Smooth muscle cell of the coronary artery (primary cell): ENCODE results near the gene MSH5. TPM values are rescaled to one million over a fixed set of nuclear protein-coding genes. Genes with fewer than 3 reads are reported as not detected.

Experiments used
- total RNA-seq: library from RNA; depleted of rRNA; stranded (reverse); fragments of >200 nt; gene quantifications from 2 replicates; pipeline ENCODE4 v1.2.3, GENCODE V29; 2014; ENCODE audit warnings: low replicate concordance

The MSH5 gene
- total RNA-seq: 2.5 and 4.0 TPM in 2 replicates

GRCh38 chr6:31739639-31740396 lies at the start of gene MSH5:
TSS of gene MSH5 (plus strand) at chr6:31740005. CDS start at chr6:31740467, 462 bp downstream.

DNA sequence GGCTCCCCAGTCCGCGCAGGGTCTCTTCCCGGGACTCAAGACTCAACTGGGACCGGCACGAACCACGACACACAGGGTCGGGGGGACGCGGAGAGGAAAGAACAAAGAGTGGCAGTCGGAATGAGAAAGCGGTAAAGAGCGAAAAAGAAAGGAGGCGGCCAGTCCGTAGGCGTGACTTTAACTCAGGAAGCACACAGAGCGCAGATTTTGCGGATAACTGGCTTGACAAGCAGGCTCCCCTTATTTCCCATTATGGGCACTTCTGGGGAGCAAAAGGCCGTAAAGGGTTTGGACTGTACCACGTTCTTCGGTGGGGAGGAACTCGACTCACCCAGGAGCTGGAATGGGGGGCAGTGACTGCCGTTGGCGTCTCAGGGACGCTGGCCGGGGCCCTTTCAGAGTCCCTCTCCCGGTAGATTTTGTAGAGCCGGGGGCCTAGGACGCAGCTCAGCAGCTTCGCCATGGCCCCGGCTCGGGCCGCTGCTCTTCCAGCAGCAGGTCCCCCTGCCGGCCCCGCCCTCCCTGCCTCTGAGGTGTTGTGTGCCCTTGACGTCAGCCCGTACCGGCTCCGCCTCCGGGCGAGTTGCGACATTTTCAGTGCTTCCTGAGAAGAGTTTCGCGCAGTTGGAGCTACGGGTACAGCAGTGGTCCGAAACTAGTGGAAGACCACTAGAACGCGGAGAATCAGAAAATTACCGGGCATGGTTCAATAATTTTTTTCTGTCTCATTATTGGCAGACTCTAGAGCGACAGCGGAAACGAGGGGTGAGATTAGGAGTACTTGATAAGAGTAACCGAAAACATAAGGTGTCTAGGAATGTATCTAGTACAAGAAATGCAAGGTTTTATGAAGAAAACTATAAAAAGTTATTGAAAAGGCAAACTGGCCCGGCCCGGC lies 36.7 kb upstream of the MSH5 start, which contains the start of gene ABHD16A:
Gene ABHD16A, minus strand, starts transcription at position 506 of the 898 bp plus-strand sequence. Its CDS starts 43 bp downstream, at position 463.

GRCh38 chr6:31706599-31706998 lies 33.2 kb upstream of the MSH5 start, which contains the start of gene LY6G6F:
TSS of gene LY6G6F (plus strand) at chr6:31706866. CDS start at chr6:31706907, 41 bp downstream.

GRCh38 chr6:31715022-31715958 lies 24.5 kb upstream of the MSH5 start, which contains the start of gene LY6G6D:
TSS of gene LY6G6D (plus strand) at chr6:31715348. CDS start at chr6:31715356, 8 bp downstream.

GRCh38 chr6:31721351-31722020 lies 18.3 kb upstream of the MSH5 start, which contains the start of gene LY6G6C:
TSS of gene LY6G6C (minus strand) at chr6:31721746. CDS start at chr6:31721679, 67 bp downstream.

DNA sequence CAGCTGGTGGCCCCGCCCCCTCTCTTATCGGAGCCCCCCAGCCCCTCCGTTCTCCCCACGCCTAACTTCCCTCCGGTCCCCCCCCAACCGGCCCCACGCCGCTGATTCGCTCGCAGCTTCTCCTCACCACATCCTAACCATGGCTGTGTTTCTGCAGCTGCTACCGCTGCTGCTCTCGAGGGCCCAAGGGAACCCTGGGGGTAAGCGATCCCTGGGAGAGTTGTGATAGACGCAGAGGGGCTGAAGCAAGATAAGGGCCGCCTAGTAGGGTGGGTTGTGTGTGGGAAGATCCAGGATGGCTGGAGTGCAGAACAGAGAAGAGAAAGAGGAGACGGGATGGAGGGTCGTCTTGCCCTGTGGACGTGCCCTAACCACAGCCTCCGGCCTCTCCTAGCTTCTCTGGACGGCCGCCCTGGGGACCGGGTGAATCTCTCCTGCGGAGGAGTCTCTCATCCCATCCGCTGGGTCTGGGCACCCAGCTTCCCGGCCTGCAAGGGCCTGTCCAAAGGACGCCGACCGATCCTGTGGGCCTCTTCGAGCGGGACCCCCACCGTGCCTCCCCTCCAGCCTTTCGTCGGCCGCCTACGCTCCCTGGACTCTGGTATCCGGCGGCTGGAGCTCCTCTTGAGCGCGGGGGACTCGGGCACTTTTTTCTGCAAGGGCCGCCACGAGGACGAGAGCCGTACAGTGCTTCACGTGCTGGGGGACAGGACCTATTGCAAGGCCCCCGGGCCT lies 16.4 kb upstream of the MSH5 start, which contains the start of gene MPIG6B:
Gene MPIG6B, plus strand, starts transcription at position 129 of the 735 bp plus-strand sequence. Its CDS starts 11 bp downstream, at position 140.

GRCh38 chr6:31728767-31729514 lies 10.9 kb upstream of the MSH5 start, which contains the start of gene DDAH2:
TSS of gene DDAH2 (minus strand) at chr6:31729299. CDS start at chr6:31729161, 138 bp downstream.

GRCh38 chr6:31736021-31736767 lies 3.6 kb upstream of the MSH5 start, which contains the start of gene CLIC1:
TSS of gene CLIC1 (minus strand) at chr6:31736530. CDS start at chr6:31736300, 230 bp downstream.

DNA sequence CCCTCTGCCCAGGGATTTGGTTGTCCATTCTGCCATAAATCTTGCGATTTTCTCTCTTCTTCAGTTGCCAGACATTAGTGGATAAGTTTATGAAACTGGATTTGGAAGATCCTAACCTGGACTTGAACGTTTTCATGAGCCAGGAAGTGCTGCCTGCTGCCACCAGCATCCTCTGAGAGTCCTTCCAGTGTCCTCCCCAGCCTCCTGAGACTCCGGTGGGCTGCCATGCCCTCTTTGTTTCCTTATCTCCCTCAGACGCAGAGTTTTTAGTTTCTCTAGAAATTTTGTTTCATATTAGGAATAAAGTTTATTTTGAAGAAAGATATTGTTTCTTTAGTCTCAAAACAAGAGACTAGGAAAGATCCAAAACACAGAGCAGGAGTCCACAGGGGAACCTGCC lies 22.6 kb downstream of the MSH5 start, which contains the start of gene SAPCD1:
Gene SAPCD1, plus strand, starts transcription at position 301 of the 400 bp plus-strand sequence. CDS start 399 bp downstream, outside the sequence.

DNA sequence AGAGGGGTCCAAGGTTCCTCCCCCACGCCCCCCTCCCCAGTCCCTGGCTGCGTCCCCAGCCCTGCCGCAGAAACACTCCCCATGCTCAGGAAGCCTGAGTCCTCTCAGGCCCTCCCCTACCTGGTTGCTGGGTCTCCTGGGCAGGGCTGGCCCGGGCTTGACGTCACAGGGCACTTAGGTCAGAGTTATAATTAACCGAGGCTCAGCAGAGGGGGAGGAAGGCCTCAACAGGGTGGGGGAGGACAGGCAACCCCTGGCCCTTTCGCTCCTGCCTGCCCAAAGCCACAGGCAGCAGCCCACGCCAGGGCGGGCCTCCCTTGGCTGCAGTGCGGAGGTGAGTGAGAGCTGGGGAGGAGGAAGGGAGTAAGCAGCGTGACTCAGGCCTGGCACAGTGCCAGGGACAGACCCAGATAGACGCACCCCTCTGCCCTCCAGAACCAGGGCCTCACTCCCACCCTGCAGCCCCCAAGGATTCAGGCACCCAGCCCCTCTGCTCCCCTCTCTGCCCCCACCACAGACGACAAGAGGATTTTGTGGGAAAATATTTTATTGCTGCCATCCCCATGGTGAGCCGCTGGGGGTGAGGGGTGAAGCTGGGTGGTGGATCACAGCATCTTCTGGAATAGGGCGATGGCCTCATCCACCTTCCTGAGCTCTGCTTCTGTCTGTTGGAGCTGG lies 37.3 kb downstream of the MSH5 start, which contains the start of gene VWA7:
Gene VWA7, minus strand, starts transcription at position 340 of the 678 bp plus-strand sequence. CDS start 549 bp downstream, outside the sequence.

DNA sequence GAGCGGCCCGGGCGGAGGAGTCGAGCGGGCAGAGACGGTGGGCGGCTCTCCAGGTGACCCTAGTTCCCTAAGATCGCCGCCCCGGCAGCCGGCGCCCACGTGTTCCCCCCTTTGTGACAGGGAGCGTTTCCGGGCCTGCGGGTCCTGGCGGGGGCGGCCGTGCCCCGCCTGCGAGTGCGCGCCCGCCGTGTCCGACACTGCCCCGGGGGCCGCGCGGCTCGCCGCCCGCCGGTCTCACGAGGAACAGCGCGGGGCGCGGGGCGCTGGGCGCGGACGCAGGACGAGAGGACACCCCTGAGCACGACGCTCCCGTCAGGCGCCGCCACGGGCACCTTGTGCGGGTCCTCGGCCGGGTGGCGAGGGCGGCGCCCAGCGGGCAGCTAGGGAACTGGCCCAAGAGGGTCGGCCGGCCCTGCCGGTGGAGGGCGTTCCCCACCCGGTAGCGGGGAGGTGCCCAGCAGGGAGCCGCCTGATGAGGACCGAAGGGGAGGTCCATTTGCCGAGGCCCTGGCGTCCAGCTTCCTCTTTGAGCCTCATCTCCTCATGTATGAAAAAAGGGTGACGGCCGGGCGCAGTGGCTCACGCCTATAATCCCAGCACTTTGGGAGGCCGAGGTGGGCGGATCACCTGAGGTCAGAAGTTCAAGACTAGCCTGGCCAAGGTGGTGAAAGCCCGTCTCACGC lies 56.0 kb downstream of the MSH5 start, which contains the start of gene VARS1:
Gene VARS1, minus strand, starts transcription at position 137 of the 683 bp plus-strand sequence. CDS start 535 bp downstream, outside the sequence.

DNA sequence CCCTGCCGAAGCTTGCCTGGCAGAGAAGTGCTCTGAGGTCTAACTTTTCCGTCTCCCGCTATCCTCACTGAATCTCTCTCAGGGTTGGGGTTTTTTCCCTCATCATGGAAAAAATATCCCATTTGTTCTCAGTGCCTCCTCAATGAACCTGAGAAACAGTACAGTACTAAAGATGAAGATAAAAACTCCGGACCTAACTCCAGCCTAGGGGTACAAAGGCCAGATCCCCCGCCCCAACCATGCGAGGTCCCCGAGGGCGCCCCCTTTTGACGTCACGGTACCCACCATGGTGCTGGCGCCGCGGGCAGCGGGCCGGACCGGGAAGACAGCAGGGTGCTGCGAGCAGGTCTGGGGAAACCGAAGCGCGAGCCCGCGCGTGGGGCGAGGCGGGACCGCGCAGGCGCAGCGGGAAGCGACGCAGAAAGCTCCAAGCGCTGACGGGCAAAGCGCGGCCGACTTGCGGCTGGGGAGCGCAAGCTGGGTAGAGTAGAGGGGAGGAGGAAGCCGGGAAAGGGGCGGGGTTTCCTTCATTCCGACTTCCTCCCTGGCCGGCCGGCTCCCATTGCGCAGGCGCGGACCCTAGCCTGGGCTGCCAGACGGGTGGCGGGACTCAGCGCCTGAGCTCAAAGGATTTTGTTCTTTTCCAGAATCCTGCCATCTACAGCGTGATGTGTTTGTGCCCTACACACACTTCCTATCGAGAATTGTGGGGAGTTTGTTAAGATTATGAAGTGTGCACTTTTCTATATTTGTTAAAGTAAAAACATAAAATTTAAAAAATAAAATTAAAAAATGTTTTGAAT lies 66.9 kb downstream of the MSH5 start, which contains the start of gene LSM2:
Gene LSM2, minus strand, starts transcription at position 497 of the 803 bp plus-strand sequence. Its CDS starts 209 bp downstream, at position 288.

